ENCODE data around the gene NUDT1.

The NUDT1 gene

GRCh38 chr7:2299131-2299829 lies 57.3 kb downstream of the NUDT1 start:
- H3K27ac ChIP-seq (ENCODE audit: low read depth, low read length, poor library complexity, severe bottlenecking) = no peak overlapping the region
- no peak overlapping the region for H3K4me2 ChIP-seq (ENCODE audit: low read length)
- H3K9ac ChIP-seq (ENCODE audit: low read length) = no peak overlapping the region

GRCh38 chr7:2299870-2300512 lies 58.0 kb downstream of the NUDT1 start:
- Histone ChIP-seq H3K27me3 (ENCODE audit: insufficient read depth, low read length) (no peaks in the 10 kb centered on the region; the same call in 1 of the 2 replicates), H3K79me2 (ENCODE audit: insufficient read depth, low read length) (no peaks in the 10 kb centered on the region), H3K36me3 (ENCODE audit: insufficient read depth, low read length) (no peaks in the 10 kb centered on the region; the same call in 1 of the 2 replicates), H3K4me2 (ENCODE audit: low read length) (no peak overlapping the region), H3K27ac (ENCODE audit: low read depth, low read length, poor library complexity, severe bottlenecking) (no peak overlapping the region), H3K9ac (ENCODE audit: low read length) (no peak overlapping the region), H3K9me2 (ENCODE audit: low read depth, low read length) (no peaks in the 10 kb centered on the region), H2AFZ (ENCODE audit: low read length) (no peak overlapping the region), H3K4me3 (ENCODE audit: low read depth, low read length, poor library complexity, severe bottlenecking) (no peak overlapping the region), H3K9me3 (ENCODE audit: low read length) (no peaks in the 10 kb centered on the region), H3K4me1 (ENCODE audit: insufficient read depth, low read length, severe bottlenecking) (peaks cover 12% of the 10 kb centered on the region), H4K20me1 (ENCODE audit: insufficient read depth, low read length) (no peaks in the 10 kb centered on the region), H3F3A (ENCODE audit: insufficient read depth, low read length) (no peaks in the 10 kb centered on the region)
- no peak for TF ChIP-seq EZH2 (IDR thresholded peaks at IDR 0.05; ENCODE audit: borderline replicate concordance, low read length)
- no peak for TF ChIP-seq CTCF (IDR thresholded peaks at IDR 0.05; ENCODE audit: low read length)

More at GRCh38 chr7:2299131-2299829, 57.3 kb downstream of the NUDT1 start:
- H3K4me1 ChIP-seq (ENCODE audit: insufficient read depth, low read length, severe bottlenecking) = peaks cover 12% of the 10 kb centered on the region
- no peak overlapping the region for H3K4me3 ChIP-seq (ENCODE audit: low read depth, low read length, poor library complexity, severe bottlenecking)
- no peaks in the 10 kb centered on the region for H3K9me2 ChIP-seq (ENCODE audit: low read depth, low read length)
- H3K9me3 ChIP-seq (ENCODE audit: low read length) = no peaks in the 10 kb centered on the region
- H2AFZ ChIP-seq (ENCODE audit: low read length) = no peak overlapping the region
- no peaks in the 10 kb centered on the region; the same call in 1 of the 2 replicates for H3K27me3 ChIP-seq (ENCODE audit: insufficient read depth, low read length)
- H4K20me1 ChIP-seq (ENCODE audit: insufficient read depth, low read length) = no peaks in the 10 kb centered on the region
- no peak for TF ChIP-seq CTCF (IDR thresholded peaks at IDR 0.05; ENCODE audit: low read length)
- no peak for TF ChIP-seq EZH2 (IDR thresholded peaks at IDR 0.05; ENCODE audit: borderline replicate concordance, low read length)
- no peaks in the 10 kb centered on the region; the same call in 1 of the 2 replicates for H3K36me3 ChIP-seq (ENCODE audit: insufficient read depth, low read length)
- no peaks in the 10 kb centered on the region for H3K79me2 ChIP-seq (ENCODE audit: insufficient read depth, low read length)
- no peaks in the 10 kb centered on the region for H3F3A ChIP-seq (ENCODE audit: insufficient read depth, low read length)
